H9 (cell line): ENCODE data around the gene FBXO34. TPM values are rescaled to one million over a fixed set of nuclear protein-coding genes. Genes with fewer than 3 reads are reported as not detected.

Experiments
- DNase-seq: peaks from one replicate; pipeline ENCODE4 v3.0.0-alpha.2; 2017
- H2AFZ ChIP-seq: one replicate; pipeline ENCODE4 v1.6.1; 2013; ENCODE audit warnings: mild to moderate bottlenecking, low read length, control low read depth, moderate library complexity
- H2AK5ac ChIP-seq: 2 replicates; pipeline ENCODE4 v1.6.1; 2013; ENCODE audit warnings: low read length, control low read depth, mixed read lengths; ENCODE audit not compliant: insufficient read length
- H2BK120ac ChIP-seq: one replicate; pipeline ENCODE4 v1.6.1; 2013; ENCODE audit warnings: low read depth, mild to moderate bottlenecking, low read length, control low read depth, inconsistent platforms; ENCODE audit not compliant: poor library complexity, severe bottlenecking
- H2BK12ac ChIP-seq: 2 replicates; pipeline ENCODE4 v1.6.1; 2013; ENCODE audit warnings: low read length, control low read depth, mixed read lengths, low read depth; ENCODE audit not compliant: insufficient read length
- H2BK15ac ChIP-seq: 2 replicates; pipeline ENCODE4 v1.6.1; 2013; ENCODE audit warnings: low read depth, low read length, control low read depth
- H2BK20ac ChIP-seq: one replicate; pipeline ENCODE4 v1.6.1; 2013; ENCODE audit warnings: low read depth, mild to moderate bottlenecking, low read length, control low read depth, inconsistent platforms; ENCODE audit not compliant: poor library complexity, severe bottlenecking
- H2BK5ac ChIP-seq: 2 replicates; pipeline ENCODE4 v1.6.1; 2013; ENCODE audit warnings: low read length, control low read depth, mixed read lengths; ENCODE audit not compliant: insufficient read length
- H3K14ac ChIP-seq: 2 replicates; pipeline ENCODE4 v1.6.1; 2013; ENCODE audit warnings: low read length, control low read depth; ENCODE audit not compliant: insufficient read depth
- H3K18ac ChIP-seq: 2 replicates; pipeline ENCODE4 v1.6.1; 2013; ENCODE audit warnings: low read depth, mild to moderate bottlenecking, mixed read lengths, low read length, control low read depth; ENCODE audit not compliant: insufficient read length
- H3K23ac ChIP-seq: 2 replicates; pipeline ENCODE4 v1.6.1; 2013; ENCODE audit warnings: low read length, control low read depth, mixed read lengths, low read depth; ENCODE audit not compliant: insufficient read length
- H3K23me2 ChIP-seq: 2 replicates; pipeline ENCODE4 v1.6.1; 2013; ENCODE audit warnings: low read depth, mild to moderate bottlenecking, mixed read lengths, low read length, control low read depth; ENCODE audit not compliant: insufficient read length, poor library complexity, severe bottlenecking
- H3K27ac ChIP-seq: 2 replicates; pipeline ENCODE4 v1.5.1; 2013; ENCODE audit warnings: low read length, control low read depth, mixed read lengths, low read depth; ENCODE audit not compliant: insufficient read length
- H3K27me3 ChIP-seq: 2 replicates; pipeline ENCODE4 v1.6.1; 2013; ENCODE audit warnings: low read length, control low read depth, inconsistent platforms; ENCODE audit not compliant: insufficient read depth
- H3K4ac ChIP-seq: 2 replicates; pipeline ENCODE4 v1.6.1; 2013; ENCODE audit warnings: low read depth, mild to moderate bottlenecking, control low read depth, inconsistent platforms, low read length, moderate library complexity
- H3K4me1 ChIP-seq: 2 replicates; pipeline ENCODE4 v1.6.1; 2013; ENCODE audit warnings: low read length, control low read depth, inconsistent platforms; ENCODE audit not compliant: insufficient read depth
- H3K4me2 ChIP-seq: 2 replicates; pipeline ENCODE4 v1.6.1; 2013; ENCODE audit warnings: low read length, control low read depth, mixed read lengths; ENCODE audit not compliant: insufficient read length, insufficient read depth
- H3K56ac ChIP-seq: 2 replicates; pipeline ENCODE4 v1.6.1; 2013; ENCODE audit warnings: low read depth, mild to moderate bottlenecking, mixed read lengths, low read length, control low read depth; ENCODE audit not compliant: insufficient read length
- H3K79me1 ChIP-seq: 2 replicates; pipeline ENCODE4 v1.6.1; 2013; ENCODE audit warnings: low read depth, mild to moderate bottlenecking, moderate library complexity, low read length, control low read depth, inconsistent platforms; ENCODE audit not compliant: insufficient read depth, poor library complexity, severe bottlenecking
- H3K79me2 ChIP-seq: 2 replicates; pipeline ENCODE4 v1.6.1; 2013; ENCODE audit warnings: low read length, control low read depth, inconsistent platforms; ENCODE audit not compliant: insufficient read depth
- H3K9ac ChIP-seq: 2 replicates; pipeline ENCODE4 v1.6.1; 2013; ENCODE audit warnings: low read length, control low read depth, mixed read lengths; ENCODE audit not compliant: insufficient read length; ENCODE audit errors: extremely low read depth
- H3K9me3 ChIP-seq: one replicate; pipeline ENCODE4 v1.6.1; 2013; ENCODE audit warnings: low read depth, low read length, inconsistent platforms; ENCODE audit not compliant: control insufficient read depth
- H3T11ph ChIP-seq: one replicate; pipeline ENCODE4 v1.6.1; 2013; ENCODE audit warnings: mild to moderate bottlenecking, low read length, control low read depth, inconsistent platforms
- H4K20me1 ChIP-seq: one replicate; pipeline ENCODE4 v1.6.1; 2013; ENCODE audit not compliant: control insufficient read depth, insufficient read length, insufficient read depth
- H4K5ac ChIP-seq: 2 replicates; pipeline ENCODE4 v1.6.1; 2013; ENCODE audit warnings: low read depth, mild to moderate bottlenecking, mixed read lengths, low read length, control low read depth; ENCODE audit not compliant: insufficient read length
- H4K8ac ChIP-seq: replicated peaks from 2 replicates; pipeline ENCODE4 v1.6.1; 2013; ENCODE audit warnings: low read length, control low read depth, mixed read lengths, low read depth; ENCODE audit not compliant: insufficient read length
- H4K91ac ChIP-seq: 2 replicates; pipeline ENCODE4 v1.6.1; 2013; ENCODE audit warnings: low read depth, mild to moderate bottlenecking, moderate library complexity, mixed read lengths, low read length, control low read depth; ENCODE audit not compliant: insufficient read length
- H3K27ac Mint-ChIP-seq, 3 experiments: 2 replicates in 2 of 3; 3 replicates in 1 of 3; pipeline ENCODE4 v1.8.0; 2020 to 2021; ENCODE audit warnings: mixed read lengths in 3 of 3, mild to moderate bottlenecking in 1 of 3, moderate library complexity in 1 of 3
- H3K27me3 Mint-ChIP-seq: 2 replicates; pipeline ENCODE4 v1.8.0; 2021; ENCODE audit warnings: low read depth, mild to moderate bottlenecking, moderate library complexity, mixed read lengths
- H3K36me3 Mint-ChIP-seq, 3 experiments: 2 replicates in 2 of 3; 3 replicates in 1 of 3; pipeline ENCODE4 v1.8.0; 2020 to 2021; ENCODE audit warnings: low read depth in 3 of 3, mixed read lengths in 3 of 3; ENCODE audit not compliant: insufficient read depth in 1 of 3
- H3K4me1 Mint-ChIP-seq, 2 experiments: 2 replicates each; pipeline ENCODE4 v1.8.0; 2020; ENCODE audit warnings: mixed read lengths in 2 of 2
- H3K4me3 Mint-ChIP-seq, 2 experiments: 2 replicates in 1 of 2; 3 replicates in 1 of 2; pipeline ENCODE4 v1.8.0; 2020 to 2021; ENCODE audit warnings: mild to moderate bottlenecking in 2 of 2, mixed read lengths in 2 of 2, moderate library complexity in 1 of 2
- H3K9me3 Mint-ChIP-seq, 2 experiments: 2 replicates in 1 of 2; 3 replicates in 1 of 2; pipeline ENCODE4 v1.8.0; 2020; ENCODE audit warnings: mild to moderate bottlenecking in 2 of 2, mixed read lengths in 2 of 2, moderate library complexity in 1 of 2
- CTCF ChIP-seq: fragments of 200-600 bp; sonication (generic); conservative IDR thresholded peaks from 3 replicates; pipeline ENCODE4 v1.8.0; 2021; ENCODE audit warnings: antibody characterized with exemption, mild to moderate bottlenecking
- WGBS: extraction: QIAGEN DNeasy Blood & Tissue Kit; methylation state at CpG from one replicate; pipeline ENCODE4 v1.1.7; 2013; ENCODE audit warnings: missing lambda C conversion rate, low lambda C conversion rate, mixed read lengths; ENCODE audit not compliant: insufficient read length; ENCODE audit errors: extremely low coverage; 5-methylcytosine and 5-hydroxymethylcytosine counted together
- total RNA-seq: library from RNA; stranded (reverse); gene quantifications from 2 replicates; pipeline ENCODE4 v1.2.1, GENCODE V29; 2021

FBXO34 gene
- total RNA-seq, 1 experiment from 2014 or later = 12.0 TPM

- Histone ChIP-seq H3K4me1 (no peaks in the 10 kb centered on the region), H4K20me1 (no peaks in the 10 kb centered on the region)
Observed at GRCh38 chr14:55318694-55319093, 47.5 kb downstream of the FBXO34 start.

More at GRCh38 chr14:55318694-55319093, 47.5 kb downstream of the FBXO34 start:
- Histone ChIP-seq H3K79me1 (peaks cover 1% of the 10 kb centered on the region), H3K9ac (no peak overlapping the region), H2BK12ac (no peak overlapping the region), H3K27ac (no peak overlapping the region), H4K8ac (no peak overlapping the region), H2AFZ (no peak overlapping the region), H3K23ac (no peak overlapping the region), H3K79me2 (no peaks in the 10 kb centered on the region; the same call in 1 of the 2 replicates), H3K23me2 (no peaks in the 10 kb centered on the region), H4K5ac (no peak overlapping the region), H3K14ac (no peak overlapping the region), H3K56ac (no peak overlapping the region), H3K27me3 (no peaks in the 10 kb centered on the region), H2BK15ac (no peak overlapping the region), H3K18ac (no peak overlapping the region), H2BK120ac (no peak overlapping the region), H3K9me3 (no peaks in the 10 kb centered on the region), H3T11ph (no peak overlapping the region), H2AK5ac (no peak overlapping the region), H2BK20ac (no peak overlapping the region), H3K4me2 (no peak overlapping the region), H3K4ac (no peak overlapping the region), H4K91ac (no peak overlapping the region), H2BK5ac (no peak overlapping the region)
- no peak for DNase-seq
- TF ChIP-seq CTCF = no peak
- Mint-ChIP-seq H3K9me3 (peaks cover 1 to 4% of the 10 kb centered on the region in 2 experiments; a peak in 2 of 5 replicates), H3K27ac (no peak overlapping the region), H3K4me3 (no peak overlapping the region), H3K36me3 (peaks cover 2 to 12% (median 4%) of the 10 kb centered on the region in 3 experiments; a peak in 5 of 7 replicates), H3K27me3 (no peaks in the 10 kb centered on the region), H3K4me1 (no peaks in the 10 kb centered on the region)
- no CpG with 5 or more reads among the region's 1 CpG for WGBS
